Ascending aorta (tissue), 2 donors: ENCODE measurements around the gene SPAG7. TPM values are rescaled to one million over a fixed set of nuclear protein-coding genes. Genes with fewer than 3 reads are reported as not detected.
A peak's percentile ranks its signal among the peaks of the same experiment; 100 is the strongest.

Experiments
- DNase-seq, 2 donors: peaks; one replicate each; pipeline ENCODE4 v3.0.0-alpha.2; 2019; ENCODE audit warnings: low spot score in 2 of 2
- H3K27ac ChIP-seq, 2 donors: fragments of 200-600 bp; sonication (generic); one replicate each; pipeline ENCODE4 v1.5.1; 2016 to 2017; ENCODE audit warnings: mild to moderate bottlenecking in 1 of 2
- H3K27me3 ChIP-seq: fragments of 200-600 bp; sonication (generic); one replicate; pipeline ENCODE4 v1.5.1; 2017
- H3K36me3 ChIP-seq, 2 donors: fragments of 200-600 bp; sonication (generic); one replicate each; pipeline ENCODE4 v1.5.1; 2016
- H3K4me1 ChIP-seq, 2 donors: fragments of 200-600 bp; sonication (generic); one replicate each; pipeline ENCODE4 v1.5.1; 2016 to 2017; ENCODE audit warnings: mild to moderate bottlenecking in 1 of 2
- H3K4me3 ChIP-seq, 2 donors: fragments of 200-600 bp; sonication (generic); one replicate each; pipeline ENCODE4 v1.5.1; 2016 to 2017; ENCODE audit warnings: mild to moderate bottlenecking in 1 of 2
- H3K9me3 ChIP-seq, 2 donors: fragments of 200-600 bp; sonication (generic); one replicate each; pipeline ENCODE4 v1.5.1; 2016
- CTCF ChIP-seq, 3 experiments: fragments of 200-600 bp in 2 of 3; fragments of 450-650 bp in 1 of 3; sonication (generic) in 2 of 3; IDR thresholded peaks; one replicate each; pipeline ENCODE4 v1.5.1; 2016 to 2019; ENCODE audit warnings: antibody characterized with exemption in 3 of 3, mild to moderate bottlenecking in 1 of 3, moderate library complexity in 1 of 3
- intact Hi-C: fragments of 100-400 bp; cut with DNase I; formaldehyde crosslinking; loops from one replicate; pipeline ENCODE4 v1.15.1; 2023
- total RNA-seq: library from RNA; depleted of rRNA; stranded (reverse); fragments of >200 nt; gene quantifications from one replicate; pipeline ENCODE4 v1.1.0, GENCODE V29; 2016

SPAG7 gene, protein sequence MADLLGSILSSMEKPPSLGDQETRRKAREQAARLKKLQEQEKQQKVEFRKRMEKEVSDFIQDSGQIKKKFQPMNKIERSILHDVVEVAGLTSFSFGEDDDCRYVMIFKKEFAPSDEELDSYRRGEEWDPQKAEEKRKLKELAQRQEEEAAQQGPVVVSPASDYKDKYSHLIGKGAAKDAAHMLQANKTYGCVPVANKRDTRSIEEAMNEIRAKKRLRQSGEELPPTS
- 4.9 TPM for total RNA-seq

GRCh38 chr17:4967539-4968485, at the start of gene SPAG7:
SPAG7 (minus strand) TSS chr17:4967817; CDS start chr17:4967804, 13 bp downstream.
- peak; percentile 63 to 96 for DNase-seq
- intact Hi-C loops = loop anchor here (1.0 to 5.0 kb wide), 5 partner anchors 20 to 826 kb away; partner anchors contain the start of genes CYB5D2, INCA1, KIF1C and PFN1
- H3K27ac ChIP-seq = peak within 1 kb of the TSS; percentile 94

DNA sequence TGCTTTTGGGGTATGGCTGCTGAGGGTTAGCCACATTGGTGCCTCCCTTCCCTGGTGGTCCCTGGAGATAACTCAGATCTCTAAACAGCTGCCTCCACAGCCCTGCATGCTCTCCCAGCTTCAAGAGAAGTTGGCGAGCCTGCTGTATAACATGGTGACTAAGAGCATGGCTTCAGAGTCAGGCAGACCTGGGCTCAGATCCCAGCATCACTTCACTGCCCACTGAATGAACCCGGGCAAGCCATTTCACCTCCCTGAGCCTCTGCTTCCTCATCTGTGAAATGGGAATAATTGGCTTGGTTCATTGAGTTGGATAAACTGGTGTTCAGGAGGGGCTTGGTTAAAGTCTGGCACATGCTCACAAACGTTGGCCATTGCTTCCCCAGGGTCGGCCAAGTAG, 46.7 kb upstream of the SPAG7 start:
- DNase-seq = no peak
- H3K4me1 ChIP-seq = no peaks in the 10 kb centered on the region
- H3K4me3 ChIP-seq = no peak overlapping the region
- no peaks in the 10 kb centered on the region for H3K9me3 ChIP-seq
- no peaks in the 10 kb centered on the region for H3K27me3 ChIP-seq
- H3K27ac ChIP-seq = no peak overlapping the region
- peaks cover 74 to 91% of the 10 kb centered on the region in 2 donors for H3K36me3 ChIP-seq
- TF ChIP-seq CTCF (IDR thresholded peaks at IDR 0.05) = no peak
- intact Hi-C loops = no loop called here

More at GRCh38 chr17:4967539-4968485, at the start of gene SPAG7:
- peak within 1 kb of the TSS; percentile 77 to 78 for H3K4me3 ChIP-seq
- H3K36me3 ChIP-seq = peaks cover 9 to 27% of the 10 kb centered on the region in 2 donors
- H3K27me3 ChIP-seq = no peaks in the 10 kb centered on the region
- H3K9me3 ChIP-seq = no peaks in the 10 kb centered on the region
- TF ChIP-seq CTCF (IDR thresholded peaks at IDR 0.05) = peak in 1 of 3 experiments; percentile 3
- peaks cover 9 to 25% of the 10 kb centered on the region in 2 donors for H3K4me1 ChIP-seq

GRCh38 chr17:5011928-5012327, 44.3 kb upstream of the SPAG7 start:
- no peak for DNase-seq
- H3K27me3 ChIP-seq = no peaks in the 10 kb centered on the region
- no peaks in the 10 kb centered on the region for H3K9me3 ChIP-seq
- TF ChIP-seq CTCF (IDR thresholded peaks at IDR 0.05) = no peak
- no peaks in the 10 kb centered on the region for H3K4me1 ChIP-seq
- no peak overlapping the region for H3K4me3 ChIP-seq
- H3K27ac ChIP-seq = no peak overlapping the region
- H3K36me3 ChIP-seq = peaks cover 85 to 93% of the 10 kb centered on the region in 2 donors
- intact Hi-C loops = no loop called here

DNA sequence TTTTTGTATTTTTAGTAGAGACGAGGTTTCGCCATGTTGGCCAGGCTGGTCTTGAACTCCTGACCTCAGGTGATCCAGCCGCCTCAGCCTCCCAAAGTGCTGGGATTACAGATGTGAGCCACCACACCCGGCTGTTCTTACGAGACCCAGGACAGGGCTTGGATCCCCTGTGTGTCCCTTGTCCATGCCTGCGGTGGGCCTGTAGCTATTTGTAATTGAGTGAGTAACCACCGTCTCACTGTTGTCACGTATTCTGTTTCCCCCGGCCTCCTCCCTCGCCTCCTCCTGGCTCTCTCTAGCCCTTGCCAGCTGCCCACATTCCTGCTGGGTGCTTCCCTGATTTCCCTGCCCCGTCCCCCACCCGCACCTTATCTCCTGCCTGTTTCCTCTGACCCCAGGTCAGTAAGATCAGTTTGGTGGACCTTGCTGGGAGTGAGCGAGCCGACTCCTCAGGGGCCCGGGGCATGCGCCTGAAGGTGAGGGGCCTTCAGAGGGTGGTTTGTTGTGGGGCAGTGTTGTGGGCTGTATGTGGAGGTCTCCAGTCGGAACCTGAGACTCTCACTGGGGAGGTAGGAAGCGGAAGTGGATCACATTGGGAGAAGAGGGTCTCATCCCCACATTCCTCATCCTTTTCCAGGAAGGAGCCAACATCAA, 35.7 kb upstream of the SPAG7 start:
- peaks cover 73 to 77% of the 10 kb centered on the region in 2 donors for H3K36me3 ChIP-seq

More for the DNA sequence above, 35.7 kb upstream of the SPAG7 start:
- DNase-seq = no peak
- no peaks in the 10 kb centered on the region for H3K27me3 ChIP-seq
- H3K27ac ChIP-seq = no peak overlapping the region
- peaks cover 6 to 17% of the 10 kb centered on the region in 2 donors for H3K4me1 ChIP-seq
- intact Hi-C loops = no loop called here
- H3K4me3 ChIP-seq = no peak overlapping the region
- no peaks in the 10 kb centered on the region for H3K9me3 ChIP-seq
- no peak for TF ChIP-seq CTCF (IDR thresholded peaks at IDR 0.05)
